DMS79 treated with DMSO at 0.1 percent for 48 hours (cell line): Measurements from ENCODE around the gene SLCO2A1.

Experiments used
- DNase-seq: peaks from one replicate; lab custom pipeline; 2025; lab: John Stamatoyannopoulos, UW

SLCO2A1 gene

DNA sequence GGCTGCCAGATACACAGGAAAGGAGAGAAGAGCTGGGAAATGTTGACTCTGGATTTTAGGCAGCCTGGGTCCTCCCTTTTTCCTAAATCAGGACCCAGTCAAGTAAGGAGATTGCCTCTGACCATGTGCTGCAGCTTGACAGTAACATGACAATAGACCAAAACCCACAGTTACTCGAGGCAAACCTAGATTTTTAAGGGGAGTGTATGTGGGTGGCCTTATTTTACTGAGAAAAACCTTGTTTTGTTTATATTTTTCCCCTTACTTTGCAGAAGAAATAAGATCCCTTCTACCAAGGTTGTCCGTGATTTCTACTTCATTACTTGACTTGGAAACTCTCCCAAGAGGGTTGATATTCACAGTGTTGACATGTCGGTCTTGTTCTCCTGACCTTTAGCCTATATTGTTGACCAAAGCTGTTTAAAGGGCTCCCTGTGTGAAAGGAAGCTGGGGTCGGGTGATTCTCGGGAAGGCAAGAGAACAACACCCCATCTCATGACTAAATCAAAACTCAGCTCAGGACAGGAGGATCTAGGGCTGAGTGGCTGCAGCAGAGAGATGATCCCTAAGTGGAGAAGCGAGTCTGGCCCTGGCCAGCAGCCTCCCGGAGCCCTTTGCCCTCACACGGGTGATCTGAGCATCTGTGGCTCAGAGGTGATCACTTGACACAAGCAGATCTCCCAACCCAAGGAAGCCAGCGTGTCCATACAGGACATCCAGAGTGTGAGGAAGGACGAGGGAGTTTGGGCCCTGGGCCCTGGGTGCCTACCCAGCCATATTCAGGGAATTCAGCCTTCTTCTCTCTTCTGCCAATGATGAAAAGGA, 31.0 kb upstream of the SLCO2A1 start:
- no peak for DNase-seq

DNA sequence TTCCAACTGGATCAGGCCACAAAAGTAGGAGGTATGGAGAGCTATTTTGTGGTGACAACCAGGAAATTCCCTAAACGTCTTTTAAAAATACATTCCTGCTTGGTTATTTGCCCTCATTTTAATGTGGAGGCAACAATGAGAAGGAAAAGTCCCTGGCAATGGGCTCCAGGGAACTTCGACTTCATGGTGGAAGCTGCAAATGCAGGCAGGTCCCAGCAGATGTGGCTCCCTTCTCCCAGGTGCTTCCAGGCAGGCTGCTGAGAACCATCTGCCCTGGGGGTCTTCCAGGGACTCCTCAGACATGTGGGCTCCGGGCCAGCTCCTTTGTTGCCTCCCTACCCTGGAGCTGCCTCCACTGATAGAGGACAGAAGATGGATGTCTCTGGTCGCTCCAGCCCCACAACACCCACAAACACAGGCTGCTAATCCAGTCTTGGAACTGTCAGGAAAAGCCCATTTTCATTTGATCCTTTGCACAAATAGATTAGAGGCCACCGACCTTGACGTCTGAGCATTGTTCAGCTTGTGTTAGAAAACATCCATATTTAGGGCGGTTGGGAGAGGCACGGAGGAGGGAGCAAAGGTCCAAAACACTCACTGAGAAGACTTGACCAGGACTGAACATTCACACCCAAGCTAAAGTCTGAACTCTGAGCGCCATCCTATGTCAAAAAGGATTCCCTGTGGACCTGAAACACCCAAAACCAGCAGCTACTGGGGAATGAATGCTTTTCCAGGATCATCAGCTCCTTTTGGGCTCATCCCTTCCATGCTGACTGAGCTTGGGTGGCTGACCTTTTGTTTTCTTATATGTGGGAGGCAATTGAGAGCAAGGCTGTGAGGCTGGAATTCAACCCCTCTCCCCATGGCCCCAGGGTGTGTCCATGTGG, 30.2 kb upstream of the SLCO2A1 start:
- no peak for DNase-seq

DNA sequence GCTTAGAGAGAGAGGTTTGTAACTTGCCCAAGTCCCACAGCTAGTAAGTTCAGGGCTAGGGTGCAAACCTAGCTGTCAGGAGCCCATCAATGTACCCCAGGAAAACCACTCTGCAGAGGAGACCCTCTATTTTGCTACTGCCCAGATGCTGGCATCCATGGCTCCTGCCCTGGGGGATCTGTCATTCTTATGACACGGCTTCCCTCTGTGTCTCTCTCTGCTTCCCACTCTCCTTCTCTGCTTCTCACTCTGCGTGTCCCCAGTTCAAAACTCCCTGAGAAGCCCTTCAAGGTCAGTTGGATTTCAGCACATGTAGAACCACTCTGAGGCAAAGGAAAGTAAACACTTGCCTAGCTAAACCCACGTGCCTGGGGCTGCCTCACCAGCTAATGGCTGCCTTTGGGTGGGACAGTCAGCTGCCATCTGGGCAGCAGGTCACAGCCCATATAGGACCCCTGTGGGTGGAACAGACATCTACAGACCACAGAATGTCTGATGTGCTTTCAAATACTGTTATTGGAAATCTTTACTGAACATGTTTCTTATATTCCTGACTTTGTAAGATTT, 29.4 kb upstream of the SLCO2A1 start:
- DNase-seq: no peak

DNA sequence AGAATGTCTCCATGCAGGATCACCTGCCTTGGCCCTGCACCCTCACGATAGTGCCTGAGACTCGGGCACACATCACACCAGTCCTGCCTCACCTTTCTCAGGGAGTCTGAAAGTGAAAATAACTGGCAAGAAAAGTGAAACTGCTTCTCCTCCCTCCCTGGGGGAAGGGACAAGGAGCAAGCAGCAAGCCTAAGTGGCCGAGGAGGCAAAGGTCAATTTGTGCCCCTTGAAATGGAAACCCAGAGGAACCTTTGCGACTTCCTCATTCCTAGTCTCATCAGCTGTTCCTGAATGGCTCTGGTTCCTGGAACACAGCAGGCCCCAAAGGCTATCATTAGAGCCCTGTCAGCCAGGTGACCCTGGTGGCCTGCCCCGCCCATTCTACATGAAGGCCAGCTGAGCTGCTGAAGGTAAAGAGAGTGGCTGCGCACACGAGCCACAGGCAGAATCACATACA, 28.0 kb upstream of the SLCO2A1 start:
- DNase-seq: no peak

DNA sequence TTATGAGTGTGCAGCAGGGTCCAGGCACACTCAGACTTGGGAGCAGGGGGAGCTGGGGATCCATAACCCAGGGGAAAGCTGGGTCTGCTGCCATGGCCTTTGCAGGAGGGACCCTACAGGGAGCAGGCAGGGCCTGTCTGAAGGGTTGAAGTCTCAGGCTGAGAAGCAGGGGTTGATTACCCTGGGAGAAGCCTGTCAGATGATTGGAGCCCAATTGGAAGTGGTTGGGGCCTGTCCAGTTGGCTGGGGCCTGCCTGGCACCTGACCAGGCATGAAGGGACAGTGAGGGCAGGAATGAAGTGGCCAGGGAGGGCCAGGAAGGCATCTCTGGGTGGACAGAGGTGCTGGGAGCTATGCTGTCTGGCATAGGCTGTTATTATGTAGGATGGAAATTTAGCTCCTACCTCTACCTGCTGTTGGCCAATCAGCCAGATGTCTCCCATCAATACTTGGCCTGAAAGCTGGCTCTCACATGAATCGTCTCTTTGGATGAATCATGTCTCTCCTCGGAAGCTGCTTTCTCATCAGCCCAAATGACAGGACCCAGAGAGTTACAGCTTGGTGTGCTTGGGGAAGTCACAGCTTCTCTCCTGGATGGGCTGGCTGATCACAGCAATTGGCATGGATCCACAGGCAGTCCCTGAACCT, 27.4 kb upstream of the SLCO2A1 start:
- no peak for DNase-seq

DNA sequence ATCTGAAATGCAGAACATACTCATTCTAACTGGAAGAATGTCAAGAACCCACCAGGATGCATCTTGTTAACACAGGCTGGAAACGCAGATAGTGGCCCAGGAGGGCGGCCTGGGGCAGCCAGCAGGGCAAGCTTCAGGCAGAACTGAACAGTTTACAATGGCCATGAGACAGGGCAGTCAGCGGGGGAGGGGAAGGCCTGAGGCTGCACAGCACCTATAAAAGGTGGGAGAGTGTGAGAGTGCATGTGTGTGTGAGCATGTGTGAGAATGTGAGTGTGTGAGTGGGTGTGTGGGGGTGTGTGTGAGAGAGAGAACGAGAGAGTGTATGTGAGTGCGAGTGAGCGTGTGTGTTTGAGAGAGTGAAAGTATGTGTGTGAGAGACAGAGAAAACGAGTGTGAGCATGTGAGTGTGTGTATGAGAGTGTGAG, 26.8 kb upstream of the SLCO2A1 start:
- no peak for DNase-seq

DNA sequence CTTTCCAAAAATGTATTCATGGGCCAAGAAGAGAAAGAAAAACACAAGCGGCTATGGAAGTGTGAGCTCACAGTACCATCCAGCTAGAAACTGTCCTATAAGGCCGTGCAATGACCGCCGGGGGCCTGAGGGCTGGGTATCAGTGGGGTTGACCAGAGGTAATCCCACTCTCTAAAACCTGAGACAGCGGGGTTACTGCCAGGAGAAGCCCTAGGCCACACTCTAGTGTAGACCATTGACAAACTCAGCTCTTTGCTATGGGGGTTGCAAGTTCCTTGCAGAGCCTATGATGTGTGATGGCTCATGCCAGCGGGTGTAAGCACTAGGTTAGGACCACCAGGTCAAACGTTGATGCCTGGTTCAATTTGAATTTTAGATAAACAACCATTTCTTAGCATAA, 25.9 kb upstream of the SLCO2A1 start:
- DNase-seq: no peak

DNA sequence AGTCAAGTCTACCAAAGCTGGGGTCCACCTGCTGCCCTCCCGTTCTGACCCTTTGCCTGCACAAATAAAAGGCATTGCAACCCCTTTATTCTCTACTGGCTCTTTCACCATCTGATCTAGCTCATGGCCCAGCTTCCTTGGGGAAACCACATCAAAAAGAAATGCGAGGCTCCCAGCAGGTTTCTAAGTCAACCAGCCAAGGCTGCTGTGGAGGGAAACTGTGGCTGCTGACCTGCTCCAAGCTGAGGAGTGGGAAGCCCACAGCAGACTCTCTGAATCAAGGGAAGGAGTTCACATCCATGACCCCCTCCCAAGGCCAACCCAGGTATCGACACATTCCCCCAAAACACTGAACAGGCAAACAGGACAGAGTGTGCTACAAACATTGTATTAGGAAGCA, 25.2 kb upstream of the SLCO2A1 start:
- no peak for DNase-seq

DNA sequence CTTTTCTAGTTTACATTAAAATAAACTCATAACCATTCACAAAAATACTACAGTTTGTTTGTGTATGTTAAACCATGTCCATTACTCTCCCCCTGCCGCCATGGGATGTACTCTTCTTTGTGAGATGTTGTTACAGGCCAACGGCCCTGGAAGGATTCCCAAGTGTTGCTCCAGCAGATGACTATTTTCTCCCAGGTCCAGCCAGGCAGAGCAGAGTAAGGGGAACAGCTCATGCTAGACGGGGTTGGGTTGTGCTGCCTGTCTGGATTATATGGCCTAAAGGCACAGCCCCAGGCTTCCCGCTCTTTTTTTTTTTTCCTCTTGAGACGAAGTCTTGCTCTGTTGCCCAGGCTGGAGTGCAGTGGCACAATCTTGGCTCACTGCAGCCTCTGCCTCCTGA, 24.5 kb upstream of the SLCO2A1 start:
- DNase-seq: no peak

DNA sequence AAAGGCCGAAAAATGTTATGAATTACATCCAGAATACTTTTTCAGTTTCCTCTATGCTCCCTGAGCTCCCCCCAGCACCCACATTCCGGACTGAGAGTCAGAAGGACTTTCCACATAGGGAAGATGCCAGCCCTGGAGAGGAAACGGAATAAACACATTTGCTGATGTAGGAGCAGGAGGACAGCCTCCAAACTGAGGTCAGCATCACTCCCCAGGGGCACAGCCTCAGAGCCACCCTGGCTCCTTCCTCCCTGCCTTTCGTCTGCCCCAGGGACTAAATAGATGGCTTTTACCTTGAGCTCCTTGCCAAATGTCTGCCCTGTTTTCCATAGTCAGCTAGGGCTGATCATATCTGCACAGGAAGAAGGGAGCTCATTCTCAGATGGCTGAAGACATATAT, 22.6 kb upstream of the SLCO2A1 start:
- DNase-seq: no peak

DNA sequence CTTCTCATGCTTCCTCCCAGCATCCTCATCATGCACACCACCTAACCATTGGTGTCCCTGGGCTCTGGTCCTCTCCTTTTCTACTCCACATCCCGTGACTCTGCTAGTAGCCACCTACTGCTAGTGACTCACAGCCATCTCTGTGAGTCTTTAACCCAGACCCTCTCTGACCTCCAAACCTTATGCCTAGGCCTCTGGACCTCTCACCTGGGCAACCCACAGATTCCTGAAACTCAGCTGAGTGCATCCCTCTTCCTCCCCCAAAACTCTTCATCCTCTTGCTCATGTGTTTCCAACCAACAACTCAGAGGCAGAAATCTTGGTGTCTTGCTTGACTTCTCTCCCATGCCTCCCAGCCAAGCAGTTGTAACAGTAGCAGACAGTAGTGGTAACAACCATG, 20.0 kb upstream of the SLCO2A1 start:
- DNase-seq: no peak

DNA sequence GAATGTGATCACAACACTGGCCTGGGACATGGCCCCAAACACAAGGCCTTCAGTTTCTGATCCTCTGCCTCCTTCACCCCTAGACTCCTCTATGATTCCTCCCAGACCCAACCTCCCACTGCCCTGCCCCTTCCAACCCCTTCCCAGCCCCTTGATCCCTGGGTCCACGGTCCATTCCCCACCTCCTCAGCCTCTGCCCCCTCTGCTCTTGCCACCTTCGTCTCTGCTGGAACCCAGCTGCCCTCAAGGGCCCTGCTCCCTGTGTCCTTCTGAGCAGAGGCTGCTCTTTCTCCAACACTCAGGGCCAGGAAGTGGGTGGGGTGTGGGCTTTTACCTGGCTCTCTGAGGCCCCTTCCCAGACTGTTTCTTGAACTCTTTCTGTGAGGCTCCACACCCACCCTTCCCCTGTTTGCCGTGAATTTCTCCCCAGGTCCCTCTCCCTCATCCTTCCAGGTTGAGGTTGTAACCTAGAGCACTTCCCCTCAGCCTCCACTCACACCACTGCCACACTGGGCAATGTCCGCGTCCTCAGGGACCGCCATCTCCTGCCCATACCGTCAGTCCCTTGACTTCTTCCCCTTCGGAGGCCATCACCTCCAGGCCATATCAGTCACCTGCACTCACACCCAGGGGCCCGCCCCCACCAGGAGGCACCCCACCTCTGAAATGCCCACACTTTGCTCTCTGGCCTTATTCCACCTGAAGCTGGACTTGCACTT, 18.7 kb upstream of the SLCO2A1 start:
- DNase-seq: no peak

DNA sequence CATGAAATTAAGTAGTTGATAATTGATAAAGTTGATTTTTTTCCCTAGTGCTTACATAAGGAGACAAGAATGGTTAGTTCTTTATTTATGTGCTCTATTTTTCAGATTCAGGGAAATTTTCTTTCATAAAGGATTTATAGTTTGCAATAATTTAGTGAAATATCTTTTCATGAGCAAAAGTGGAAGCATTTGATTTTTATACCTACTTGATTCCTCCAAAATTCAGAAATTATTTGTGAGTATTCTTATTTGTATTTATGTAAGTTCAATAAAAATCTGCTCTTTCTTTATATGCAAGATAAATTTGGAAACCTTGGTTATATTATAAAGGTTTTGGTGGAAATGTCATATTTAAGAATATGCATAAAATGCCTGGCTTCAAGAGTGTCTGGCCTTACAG, 14.7 kb upstream of the SLCO2A1 start:
- no peak for DNase-seq

DNA sequence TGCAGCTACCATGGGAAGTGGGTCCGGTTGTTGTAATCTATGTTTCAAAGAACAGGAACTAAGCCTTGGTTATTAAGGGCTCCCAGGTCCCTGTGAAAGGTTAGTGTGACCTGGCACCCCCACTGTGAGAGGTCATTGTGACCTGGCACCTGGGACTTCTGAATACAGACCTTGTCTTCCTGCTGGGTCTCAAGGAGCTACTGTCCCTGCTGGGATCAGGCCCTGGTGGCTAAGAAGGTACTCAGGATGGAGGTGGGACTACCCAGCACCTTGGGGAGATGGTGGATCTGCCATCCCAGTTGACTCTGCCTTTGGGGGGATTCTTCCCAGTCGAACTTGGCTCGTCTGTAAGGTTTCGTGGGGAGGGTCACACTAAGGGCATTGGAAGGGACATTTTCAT, 10.3 kb upstream of the SLCO2A1 start:
- no peak for DNase-seq

DNA sequence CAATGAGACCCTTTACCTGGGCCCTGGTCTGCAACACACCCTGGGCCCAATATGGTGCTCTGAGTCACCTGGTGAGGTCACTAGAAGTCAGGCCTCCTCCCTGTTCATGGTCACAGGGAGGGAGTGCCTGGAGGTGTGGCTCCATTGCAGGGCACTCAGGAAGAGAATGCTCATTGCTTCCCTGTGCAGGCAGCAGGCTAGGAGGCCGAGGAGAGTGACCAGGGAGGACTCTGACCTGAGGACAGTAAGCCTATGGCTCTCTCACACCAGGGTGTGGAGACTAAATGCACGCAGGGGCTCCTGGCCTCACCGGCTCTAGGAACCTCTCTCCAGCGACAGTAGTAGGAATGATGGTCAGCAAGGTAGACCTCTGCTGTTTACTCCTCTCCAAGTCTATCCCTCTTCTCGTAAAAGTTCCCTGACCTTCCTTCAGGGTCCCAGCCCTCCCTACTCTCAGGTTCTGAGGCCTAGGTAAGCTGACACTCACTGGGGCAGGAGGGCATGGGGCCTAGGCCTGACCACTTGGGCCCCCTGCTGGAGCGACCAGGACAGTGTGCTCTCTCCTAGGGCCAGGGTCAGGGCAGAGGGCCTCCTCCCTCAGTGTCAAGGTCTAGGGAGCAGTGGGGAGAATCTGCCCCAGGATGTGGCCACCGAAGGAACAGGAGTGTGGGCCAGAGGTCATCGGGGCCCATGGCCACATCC, 9.6 kb upstream of the SLCO2A1 start:
- DNase-seq: no peak

DNA sequence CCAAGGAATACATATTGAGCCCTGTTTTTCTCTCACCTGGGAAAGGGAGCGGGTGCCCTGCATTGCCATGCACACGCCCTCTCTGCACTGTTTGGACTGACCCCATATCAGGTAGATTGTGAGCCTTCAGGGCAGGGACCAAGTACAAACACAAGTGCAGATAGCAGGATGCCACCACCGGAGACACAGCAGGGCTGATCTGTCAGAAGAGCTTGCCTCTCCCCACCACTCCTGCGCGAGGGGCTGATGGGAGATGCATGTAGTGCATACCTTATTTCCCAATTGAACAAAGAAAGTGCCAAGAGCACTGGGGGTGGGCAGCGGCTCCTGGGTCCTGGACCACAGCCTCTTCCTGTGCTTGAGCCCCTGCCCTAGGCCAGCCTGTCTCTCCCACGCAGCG, 9.0 kb upstream of the SLCO2A1 start:
- no peak for DNase-seq

DNA sequence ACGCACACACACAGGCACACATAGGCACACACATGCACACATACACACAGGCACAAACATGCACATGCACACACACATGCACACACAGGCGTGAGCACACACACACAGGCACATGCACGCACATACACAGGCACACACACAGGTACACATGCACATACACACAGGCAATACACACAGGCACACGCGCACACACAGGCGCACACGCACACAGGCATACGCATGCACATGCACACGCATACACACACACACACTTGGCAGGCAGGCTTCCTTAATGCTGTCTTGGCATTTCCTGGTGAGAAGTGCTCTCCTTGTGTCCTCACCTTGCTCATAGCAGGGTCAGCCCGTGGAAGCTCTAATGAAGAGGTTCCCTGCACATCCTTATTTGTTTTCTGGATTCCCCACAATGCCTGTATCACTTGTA, 8.4 kb upstream of the SLCO2A1 start:
- DNase-seq: no peak

DNA sequence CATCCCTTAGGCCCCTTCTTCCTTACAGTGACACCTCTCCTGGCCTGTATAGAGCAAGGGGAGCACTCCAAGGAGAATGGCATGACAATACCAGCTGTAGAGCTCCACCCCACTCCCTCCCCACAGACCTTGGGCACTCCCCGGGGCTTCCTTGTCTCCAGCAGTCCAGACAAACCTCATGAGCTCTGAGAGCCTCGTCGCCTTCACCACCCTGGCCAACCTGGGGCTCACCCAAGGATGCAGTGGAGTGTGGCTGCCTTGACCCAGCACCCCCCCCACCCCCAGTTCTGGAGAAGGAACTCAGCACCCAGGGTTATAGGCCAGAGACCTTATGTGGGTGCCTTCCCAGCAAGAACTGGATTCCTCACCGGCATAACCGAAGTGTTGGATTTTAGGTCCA, 7.4 kb upstream of the SLCO2A1 start:
- DNase-seq: no peak

DNA sequence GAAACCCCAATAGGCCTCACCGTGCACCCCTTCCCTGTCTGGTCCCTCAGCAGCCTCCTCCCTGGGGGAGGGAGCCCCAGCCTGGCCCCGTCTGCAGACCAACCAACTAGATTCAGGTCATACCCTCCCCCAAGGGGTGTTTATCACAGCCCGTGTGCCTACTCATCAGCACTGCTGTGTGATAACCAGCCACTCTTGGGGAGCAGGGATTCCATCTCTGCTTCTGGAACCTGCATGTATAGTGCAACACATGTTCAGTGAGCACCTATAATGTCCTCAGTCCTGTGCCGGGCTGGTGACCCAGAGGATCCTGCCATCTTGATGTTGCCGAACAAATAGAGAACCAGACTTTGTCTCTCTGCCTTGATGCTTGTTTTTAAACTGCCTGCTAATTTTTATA, 6.6 kb upstream of the SLCO2A1 start:
- DNase-seq: no peak

DNA sequence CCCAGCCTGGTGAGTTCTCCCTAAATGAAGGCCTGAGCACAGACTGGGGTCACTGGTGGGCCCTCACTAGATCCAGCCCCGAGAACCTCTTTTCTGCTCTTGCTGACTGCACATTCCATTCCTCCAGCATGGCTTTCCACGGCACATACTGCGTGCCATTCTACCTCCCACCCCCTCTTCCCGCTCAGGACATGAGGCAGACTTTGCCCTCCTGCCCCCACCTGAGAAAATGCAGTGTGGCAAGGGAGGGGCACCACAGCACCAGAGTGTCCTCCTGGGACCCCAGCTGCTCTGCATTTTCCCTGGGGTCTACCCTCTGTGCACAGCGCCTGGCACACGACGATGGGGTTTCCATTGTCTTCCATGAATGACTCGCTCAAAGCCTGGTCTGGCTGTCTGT, 6.1 kb upstream of the SLCO2A1 start:
- no peak for DNase-seq
